GM12892 (cell line): Measurements from ENCODE around the gene IFNLR1.

ENCODE experiments used
- POLR2A ChIP-seq: IDR thresholded peaks from 2 replicates; pipeline ENCODE4 v1.6.1; 2011; ENCODE audit warnings: low read depth, low read length, control low read depth
- POLR2AphosphoS5 ChIP-seq: IDR thresholded peaks from 2 replicates; pipeline ENCODE4 v1.6.1; 2011; ENCODE audit warnings: low read depth, low read length, control low read depth
- TAF1 ChIP-seq: IDR thresholded peaks from 2 replicates; pipeline ENCODE4 v1.6.1; 2011; ENCODE audit warnings: low read depth, mild to moderate bottlenecking, control low read depth, low read length, borderline replicate concordance

DNA sequence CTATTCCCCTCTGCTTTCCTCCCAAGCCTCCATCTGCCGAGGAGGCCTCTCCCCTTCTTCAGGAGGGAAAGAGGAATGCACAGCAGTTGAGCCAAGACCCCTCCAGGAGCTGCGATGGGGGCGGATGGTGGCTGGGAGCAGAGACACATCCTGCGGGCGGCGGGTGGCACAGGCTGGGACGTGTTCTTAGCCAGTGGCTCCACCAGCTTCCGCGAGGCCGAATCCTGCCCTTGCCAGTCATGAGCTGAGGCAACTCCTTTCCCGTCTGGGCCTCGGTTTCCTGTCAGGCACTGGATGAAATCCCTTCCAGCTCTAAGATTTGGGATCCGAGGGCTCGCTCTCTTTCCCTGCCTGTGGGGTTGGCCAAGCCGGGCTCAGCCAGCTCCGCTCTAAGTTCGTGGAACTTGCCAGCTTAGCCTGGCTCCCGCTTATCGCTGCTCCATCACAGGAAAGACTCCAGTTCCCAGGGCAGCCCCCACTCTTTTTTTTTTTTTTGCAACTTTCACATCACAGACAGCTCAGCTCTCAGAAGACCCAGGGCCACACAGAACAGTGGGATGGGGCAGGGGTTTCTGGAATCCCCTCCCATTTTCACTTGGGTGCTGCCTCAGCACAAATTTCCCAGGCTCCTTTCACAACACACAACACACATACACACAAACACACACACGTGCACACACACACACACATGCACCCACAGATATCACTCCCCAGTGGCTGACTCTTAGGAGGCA lies 75.7 kb downstream of the IFNLR1 start:
- TF ChIP-seq POLR2A (no peak), POLR2AphosphoS5 (no peak), TAF1 (no peak)
